ENCODE data around the gene CHST5. TPM values are rescaled to one million over a fixed set of nuclear protein-coding genes. Genes with fewer than 3 reads are reported as not detected.
A peak's percentile ranks its signal among the peaks of the same experiment; 100 is the strongest.
"Not testable (repeated sequence)": the region's sequence is repeated elsewhere in the genome, so short reads cannot be mapped to it uniquely, and the experiment has no call there.

The CHST5 gene
- total RNA-seq, 1 donor from 2014 or later: 0.05 TPM

DNA sequence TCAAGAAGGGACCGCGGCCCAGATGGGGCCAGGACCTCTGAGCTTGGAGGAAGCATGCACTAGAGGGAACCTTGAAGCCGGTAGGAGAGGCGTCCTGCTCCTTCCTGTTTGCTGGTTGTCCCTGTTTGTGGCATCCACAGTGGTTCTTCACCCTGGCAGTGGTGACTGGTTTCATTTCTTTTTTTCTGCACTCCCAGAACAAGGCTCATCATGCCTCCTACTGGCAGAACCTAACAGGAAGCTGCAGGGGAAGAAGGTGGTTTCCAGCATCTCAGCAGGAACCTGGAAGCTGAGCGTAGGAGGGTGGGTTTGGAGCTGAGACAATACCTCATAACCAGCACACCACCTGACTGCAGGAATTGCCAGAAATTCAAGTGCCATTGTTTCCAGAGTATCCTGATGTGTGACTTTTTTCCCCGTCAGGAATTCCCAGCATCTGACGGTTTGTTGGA, 14.3 kb upstream of the CHST5 start:
- peak; percentile 62 for DNase-seq (ENCODE audit: low read depth)

DNA sequence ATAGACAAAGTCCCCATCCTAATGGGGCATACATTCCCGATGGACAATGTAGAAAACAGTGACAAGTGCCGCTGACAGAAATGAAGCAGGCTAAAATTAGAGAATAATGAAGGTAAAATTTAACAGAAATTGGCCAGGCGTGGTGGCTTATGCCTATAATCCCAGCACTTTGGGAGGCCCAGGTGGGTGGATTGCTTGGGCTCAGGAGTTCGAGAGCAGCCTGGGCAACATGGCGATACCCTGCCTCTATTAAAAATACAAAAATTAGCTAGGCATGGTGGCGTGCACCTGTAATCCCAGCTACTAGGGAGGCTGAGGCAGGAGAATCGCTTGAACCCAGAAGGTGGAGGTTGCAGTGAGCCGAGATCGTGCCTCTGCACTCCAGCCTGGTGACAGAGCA, 12.5 kb upstream of the CHST5 start:
- not testable (repeated sequence) for DNase-seq (ENCODE audit: low read depth)

DNA sequence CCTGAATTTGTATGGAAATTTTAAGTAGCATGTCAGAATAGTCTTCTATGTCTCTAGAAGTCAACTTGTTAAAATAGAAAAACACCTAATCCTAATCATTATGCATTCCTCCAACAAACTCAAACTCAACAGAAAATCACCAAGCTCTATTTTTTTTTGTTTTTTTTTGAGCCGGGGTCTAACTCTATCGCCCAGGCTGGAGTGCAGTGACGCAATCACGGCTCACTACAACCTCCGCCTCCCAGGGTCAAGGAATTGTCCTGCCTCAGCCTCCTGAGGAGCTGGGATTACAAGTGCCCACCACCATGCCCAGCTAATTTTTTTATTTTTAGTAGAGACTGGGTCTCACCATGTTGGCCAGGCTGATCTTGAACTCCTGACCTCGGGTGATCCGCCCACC, 10.4 kb upstream of the CHST5 start:
- DNase-seq (ENCODE audit: low read depth): no peak

DNA sequence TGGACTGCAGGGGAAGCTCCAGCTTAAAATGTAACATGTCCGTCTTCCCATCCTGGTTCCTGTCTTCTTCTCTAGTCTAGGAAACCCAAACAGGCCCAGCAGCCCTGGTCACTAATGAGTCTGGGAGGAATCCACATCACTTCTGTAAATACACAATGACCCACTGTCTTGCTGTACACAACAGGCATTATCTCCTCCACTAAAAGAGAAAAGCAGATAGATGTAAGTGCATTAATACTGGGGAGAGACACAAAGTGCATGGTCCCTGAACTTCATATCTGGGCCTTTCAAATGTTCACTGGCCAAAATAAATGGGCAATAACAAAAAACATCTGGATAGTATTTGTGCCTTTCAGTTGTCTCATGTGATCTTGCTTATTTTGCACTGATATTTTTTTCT, 10.0 kb upstream of the CHST5 start:
- DNase-seq (ENCODE audit: low read depth): not testable (repeated sequence)

DNA sequence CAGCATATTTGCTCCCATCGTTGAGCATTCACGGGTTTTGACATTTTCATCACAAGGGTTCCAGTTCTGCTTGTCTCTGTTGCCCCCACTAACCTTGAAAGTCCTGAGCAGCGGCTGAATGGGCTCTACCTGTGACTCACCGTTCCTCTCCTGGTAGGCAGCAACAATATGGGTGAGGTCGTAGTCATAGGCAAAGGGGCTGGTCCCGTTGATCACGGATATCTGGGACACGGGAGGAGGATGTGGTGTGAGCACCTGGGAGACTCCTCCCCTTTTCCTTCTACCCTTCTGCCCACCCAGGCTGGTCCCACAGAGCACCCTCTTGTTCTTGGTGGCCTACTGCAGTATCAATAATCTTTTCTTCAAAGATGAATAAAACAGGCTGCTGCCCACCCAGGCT, 6.6 kb upstream of the CHST5 start:
- DNase-seq (ENCODE audit: low read depth): not testable (repeated sequence)

DNA sequence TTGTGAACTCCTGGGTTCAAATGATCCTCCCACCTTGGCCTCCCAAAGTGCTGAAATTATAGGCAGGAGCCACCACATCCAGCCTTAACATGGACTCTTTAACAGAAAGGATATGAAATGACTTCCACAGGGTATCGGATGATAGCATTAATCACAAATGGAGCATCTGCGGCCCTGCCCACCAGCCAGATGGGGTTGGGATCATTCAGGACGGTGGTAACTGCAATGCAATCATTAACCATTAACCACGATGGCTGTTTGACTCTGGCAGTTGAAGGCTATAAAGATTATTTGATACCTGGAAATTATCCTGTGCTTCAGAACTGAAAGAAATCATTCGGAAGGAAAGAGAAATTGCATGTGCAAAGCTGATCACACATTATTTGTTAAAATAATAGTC, 5.3 kb upstream of the CHST5 start:
- DNase-seq (ENCODE audit: low read depth): no peak

DNA sequence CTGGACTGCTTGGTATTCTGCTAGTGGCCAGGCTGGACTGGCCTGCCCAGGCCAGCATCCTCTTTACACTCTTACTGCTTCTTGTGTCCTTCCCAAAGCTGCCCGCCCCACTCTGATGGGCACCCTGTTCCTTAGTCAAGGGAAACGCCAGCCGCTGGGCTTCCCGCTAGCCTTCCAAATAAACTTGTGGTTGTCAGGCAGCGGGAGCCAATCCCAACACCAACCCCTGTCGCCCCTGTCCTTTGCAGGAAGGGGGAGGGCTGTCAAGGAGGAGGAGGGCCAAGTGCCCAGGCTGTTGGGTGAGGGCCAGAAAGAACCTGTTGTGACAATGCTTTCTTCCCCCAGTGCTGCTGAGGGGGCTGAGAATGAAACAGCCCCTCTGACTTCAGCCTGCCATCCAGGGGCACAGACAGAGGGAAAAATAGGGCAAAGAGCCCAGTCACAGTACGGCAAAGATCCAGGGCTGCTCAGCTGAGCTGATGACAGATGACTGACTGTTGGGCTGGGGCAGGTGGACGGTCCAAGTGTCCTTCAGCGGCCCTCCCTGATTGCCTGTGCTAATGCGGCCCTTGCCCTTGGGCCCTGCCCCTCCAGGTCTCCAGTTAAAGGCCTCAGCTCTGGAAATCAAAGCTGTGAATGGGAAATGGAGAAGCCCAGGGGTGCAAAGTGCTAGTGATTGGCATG, 3.1 kb upstream of the CHST5 start:
- DNase-seq (ENCODE audit: low read depth): not testable (repeated sequence)

DNA sequence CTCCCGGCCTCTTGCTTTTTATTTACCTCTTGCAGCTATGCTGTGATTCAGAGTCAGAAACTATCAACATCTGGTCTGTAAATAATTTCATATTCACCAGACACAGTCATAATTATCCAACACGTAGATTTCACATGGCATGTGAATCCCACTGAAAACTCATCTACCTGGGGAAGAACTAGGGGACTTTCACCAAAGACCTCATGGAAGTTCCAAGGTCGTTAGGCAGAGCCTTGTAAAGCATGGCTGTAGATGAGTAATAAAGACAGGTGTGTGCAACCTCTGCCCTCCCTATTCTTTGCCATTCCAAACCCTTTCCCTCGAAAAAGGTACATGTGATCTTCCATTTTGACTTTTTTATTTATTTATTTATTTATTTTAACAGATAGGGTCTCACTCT, 1.9 kb upstream of the CHST5 start:
- DNase-seq (ENCODE audit: low read depth): no peak

DNA sequence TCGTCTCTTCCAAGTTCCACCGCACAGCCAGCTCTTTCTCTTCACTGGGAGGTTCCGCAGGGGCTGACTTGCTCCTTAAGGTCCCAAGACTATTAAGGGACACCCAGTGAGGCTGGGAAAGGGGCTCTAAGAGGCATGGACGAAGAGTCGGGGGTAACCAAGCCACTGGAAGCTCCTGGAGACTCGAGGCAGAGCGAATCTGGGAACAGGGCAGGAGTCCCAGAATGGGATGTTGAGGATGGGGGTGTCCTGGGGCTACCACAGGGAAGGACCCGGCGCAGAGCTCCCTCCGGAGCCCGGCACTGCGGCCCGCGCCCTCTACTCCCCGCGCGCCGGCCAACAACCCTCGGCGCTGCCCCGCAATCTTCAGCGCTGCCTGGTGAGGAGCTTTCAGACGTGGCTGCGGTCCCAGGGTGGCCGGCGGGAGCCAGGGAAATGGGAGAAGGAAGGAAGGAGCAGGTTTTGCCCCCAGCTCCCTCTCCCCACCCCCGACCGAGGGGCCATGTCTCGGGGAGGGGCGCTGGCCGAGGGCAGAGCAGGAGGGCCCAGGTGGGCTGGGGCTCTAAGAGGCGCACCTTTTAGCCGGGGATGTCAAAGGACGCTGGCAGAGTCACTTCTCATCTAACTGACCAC, 581 bp downstream of the CHST5 start:
- DNase-seq (ENCODE audit: low read depth): no peak

DNA sequence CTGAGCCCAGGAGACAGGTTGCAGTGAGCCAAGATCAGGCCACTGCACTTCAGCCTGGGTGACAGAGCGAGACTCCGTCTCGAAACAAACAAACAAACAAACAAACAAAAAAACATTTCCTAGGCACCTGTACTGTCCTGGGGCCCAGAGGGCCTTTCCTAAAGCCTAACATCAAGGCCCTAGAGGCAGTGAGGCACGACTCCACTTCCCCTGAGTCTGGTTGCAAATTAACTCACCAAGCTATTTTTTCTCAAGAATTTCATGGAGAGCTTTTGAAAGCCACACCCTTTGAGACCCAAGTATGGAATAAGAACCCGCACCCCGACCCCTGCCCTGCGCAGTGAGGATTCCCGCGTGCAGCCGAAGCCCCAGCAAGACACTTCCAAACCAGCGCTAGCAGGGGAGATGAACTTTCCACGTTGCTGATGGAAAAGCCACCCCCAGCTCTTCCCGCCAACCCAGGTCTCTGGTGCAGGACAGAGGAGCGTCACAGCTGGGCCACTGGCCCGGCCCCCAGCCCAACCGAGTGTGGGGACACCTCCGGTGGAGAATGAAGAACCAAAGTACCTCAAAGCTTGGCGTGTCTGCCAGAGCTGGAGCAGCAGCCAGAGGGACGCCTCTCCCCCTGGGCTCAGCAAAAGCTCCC, 1.2 kb downstream of the CHST5 start:
- peak; percentile 35 for DNase-seq (ENCODE audit: low read depth)

DNA sequence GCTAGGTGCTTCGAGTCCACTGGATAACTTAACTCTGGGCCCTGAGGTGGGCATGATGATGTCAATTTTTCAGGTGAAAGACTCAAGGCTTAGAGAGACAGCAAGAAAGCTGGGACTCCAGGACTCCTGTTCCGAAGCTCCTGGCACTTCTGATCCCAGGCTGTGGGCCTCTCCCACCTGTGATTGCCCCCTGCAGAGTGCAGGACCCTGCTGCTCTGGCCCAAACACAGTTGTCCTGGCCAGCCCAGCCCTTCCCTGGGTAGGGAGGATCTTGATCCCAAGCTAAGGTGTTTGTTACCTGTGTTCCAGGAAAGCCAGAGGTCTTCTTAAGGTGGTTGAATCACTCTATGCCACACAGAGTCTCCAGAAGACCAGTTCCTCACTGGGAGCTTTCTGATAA, 3.1 kb downstream of the CHST5 start:
- no peak for DNase-seq (ENCODE audit: low read depth)

DNA sequence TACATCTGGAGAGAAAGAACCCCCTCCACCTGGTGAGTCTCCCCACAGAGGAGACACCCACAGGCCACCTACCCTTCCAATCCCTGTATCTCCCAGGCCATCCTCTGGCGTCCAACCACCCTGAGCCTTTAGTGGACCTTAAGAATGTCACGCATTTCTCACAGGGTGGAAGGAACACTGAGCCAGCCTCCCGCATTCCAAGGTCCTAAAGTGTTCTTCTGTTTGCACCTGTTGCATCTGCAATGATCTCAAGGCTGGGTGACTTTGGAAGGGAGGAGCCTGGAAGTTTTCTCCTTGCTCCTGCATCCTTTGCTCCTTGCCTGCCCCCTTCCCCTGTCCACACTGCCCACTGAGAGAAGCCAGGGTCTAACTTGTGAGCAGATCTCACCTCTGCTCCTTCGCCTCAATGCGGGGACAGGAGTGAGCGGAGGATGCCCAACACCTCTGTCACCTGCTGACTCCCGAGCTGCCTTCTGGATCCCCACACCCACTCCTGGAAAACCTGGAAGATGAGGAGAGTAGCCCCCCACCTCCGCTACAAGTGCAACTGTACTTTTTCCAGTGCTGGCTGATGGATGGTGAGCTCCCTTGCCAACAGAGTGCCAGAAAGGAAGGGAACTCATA, 3.7 kb downstream of the CHST5 start:
- DNase-seq (ENCODE audit: low read depth): no peak

DNA sequence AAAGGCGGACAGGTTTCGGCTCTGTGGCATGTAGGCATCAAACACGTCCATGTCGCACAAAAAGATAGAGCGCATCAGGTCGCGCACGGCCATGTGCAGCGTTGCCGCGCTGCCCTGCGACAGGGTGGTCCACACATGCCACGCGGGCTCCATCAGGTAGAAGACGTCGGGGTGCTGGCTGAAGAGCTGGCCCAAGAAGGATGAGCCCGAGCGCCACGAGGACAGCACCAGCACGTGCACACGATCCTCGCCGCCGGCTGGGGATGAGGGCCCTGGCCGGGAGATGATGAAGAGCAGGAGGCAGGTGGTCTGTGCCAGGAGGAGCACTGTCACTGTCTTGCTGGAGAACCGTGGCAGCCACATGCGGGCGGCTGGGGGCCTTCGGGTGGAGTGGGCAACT, 5.9 kb downstream of the CHST5 start:
- DNase-seq (ENCODE audit: low read depth): no peak

DNA sequence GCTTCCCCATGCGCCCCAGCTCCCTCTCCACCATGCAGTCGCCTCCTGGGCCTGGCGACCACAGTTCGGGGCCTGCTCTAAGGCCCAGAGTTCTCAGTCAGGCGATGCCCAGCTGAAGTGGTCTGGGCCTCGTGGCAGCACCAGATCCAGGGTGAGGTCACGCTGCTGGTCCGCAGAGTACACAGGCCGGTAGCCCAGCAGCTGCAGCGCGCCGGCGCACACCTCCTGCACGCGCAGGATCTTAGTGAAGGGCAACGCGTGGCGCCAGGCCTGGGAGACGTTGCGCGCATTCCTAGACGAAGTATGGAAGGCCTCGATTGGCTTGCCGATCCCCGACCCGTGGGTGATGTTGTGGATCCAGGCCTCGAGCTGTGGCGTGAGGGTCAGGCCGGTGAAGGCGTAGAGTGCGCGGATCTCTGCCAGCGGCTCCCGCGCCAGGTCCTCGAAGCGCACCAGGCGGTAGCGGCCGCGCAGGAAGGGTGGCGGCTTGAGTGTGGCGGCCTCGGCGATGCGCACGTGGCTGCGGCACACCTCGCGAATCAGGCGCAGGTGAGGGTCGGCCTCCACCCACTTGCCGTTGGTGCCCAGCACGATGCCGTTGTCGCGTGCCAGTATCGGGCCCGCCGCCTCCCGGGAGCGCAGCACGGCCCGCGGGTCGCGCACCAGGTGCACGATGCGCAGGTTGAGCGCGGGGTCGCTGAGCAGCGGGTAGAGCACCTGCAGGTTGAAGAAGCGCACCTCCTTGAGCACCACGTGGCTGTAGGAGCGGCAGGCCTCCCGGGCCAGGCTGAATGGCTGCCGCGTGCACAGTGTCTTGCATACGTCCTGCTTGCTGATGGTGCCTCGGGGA, 6.6 kb downstream of the CHST5 start:
- no peak for DNase-seq (ENCODE audit: low read depth)

DNA sequence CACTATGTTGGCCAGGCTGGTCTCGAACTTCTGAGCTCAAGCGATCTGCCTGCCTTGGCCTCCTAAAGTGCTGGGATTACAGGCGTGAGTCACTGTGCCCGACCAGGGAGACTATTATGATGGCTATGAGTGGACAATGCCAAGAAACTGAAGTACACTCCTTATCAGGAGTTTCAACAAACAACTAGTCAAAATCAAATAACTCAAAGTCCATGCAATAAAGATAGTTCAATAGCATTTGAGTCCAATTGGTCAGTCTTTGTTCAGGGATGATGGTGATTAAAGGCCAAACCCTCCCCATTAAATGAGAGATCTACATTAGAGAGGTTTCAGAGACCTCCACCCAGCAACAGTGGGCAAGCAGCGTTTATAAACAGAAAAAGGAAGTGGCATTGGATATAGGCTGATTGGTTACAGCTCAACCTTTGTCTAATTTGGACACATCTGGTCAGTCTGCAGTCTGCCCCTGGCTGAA, 8.0 kb downstream of the CHST5 start:
- DNase-seq (ENCODE audit: low read depth): no peak

DNA sequence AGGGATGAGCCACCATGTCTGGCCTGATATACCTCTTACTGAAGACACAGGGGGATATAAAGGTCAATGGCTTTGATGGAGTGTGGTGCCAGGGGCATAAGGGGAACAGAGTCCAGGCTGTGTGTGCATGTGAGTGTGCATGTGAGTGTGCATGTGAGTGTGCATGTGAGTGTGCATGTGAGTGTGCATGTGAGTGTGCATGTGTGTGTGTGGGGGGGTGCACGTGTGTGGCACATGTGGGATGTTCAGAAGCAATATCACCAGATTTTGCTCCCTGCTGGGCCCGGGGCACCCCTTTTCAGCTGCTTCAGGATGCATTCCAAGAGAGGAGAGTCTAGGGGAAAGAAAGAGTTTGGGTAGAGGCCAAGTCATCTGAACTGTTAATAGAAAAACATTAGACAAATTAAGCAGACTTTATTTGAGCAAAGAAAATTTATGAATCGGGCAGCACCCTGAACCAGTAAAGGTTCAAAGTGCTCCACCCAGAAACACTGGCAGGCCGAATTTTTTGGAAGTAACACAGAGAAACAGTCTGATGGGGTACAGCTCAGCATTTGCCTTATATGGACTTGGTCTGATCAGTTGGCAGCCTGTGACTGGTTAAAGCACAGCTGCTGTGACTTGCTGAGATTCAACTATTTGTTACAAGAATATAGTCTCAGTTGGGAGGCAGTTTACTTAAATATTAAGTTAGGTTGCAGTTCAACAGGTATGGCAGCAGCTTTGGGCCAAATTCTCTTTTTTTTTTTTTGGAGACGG, 9.7 kb downstream of the CHST5 start:
- no peak for DNase-seq (ENCODE audit: low read depth)

DNA sequence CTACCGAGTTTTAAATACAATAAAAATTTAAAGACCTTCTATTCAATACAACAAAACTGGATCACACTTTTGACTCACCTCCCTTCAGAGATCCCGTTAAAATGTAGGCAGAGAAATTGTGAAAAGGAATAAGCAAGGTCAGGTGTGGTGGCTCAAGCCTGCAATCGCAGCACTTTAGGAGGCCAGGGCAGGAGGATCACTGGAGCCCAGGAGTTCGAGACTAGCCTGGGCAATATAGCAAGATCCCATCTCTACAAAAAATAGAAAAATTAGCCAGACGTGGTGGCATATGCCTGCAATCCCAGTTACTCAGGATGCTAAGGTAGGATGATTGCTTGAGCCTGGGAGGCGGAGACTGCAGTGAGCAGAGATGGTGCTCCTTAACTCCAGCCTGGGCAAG, 16.7 kb downstream of the CHST5 start:
- DNase-seq (ENCODE audit: low read depth): no peak

DNA sequence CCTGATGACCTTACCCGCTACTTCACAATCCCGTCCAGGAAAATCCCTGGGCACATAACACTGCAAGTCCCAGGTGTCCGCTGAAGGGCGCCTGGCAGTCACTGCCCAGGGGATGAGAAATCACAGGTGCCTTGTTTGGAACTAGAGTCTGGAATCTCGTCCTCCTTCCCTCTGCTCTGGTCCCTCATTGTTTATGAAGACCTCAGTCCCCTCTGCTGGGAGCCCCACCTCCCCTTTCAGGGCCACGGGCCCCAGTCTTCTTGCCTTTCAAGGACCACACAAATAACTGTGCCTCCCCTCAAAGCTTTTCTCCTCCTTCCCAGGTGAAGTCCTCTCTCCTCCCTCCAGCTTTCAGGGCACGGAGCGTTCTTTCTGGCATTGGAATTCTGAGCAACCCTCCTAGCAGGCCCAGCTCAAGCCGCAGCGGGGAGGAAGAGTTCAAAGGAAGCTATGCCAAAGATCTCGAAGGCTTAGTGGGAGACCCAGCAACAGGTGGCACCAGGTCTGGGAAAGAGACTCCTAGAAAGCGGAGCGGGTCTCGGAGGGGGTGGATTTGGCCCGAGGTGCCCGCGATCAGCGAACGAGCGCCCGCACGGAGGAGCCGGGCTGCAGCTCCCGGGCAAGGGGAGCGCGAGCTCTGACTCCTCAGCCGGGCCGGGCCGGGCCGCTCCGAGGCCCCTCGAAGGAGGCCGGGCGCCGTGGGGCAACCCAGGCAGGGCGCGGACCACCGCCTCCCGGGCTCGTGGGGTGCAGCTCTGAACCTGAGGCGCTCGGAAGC, 19.5 kb downstream of the CHST5 start:
- DNase-seq (ENCODE audit: low read depth): not testable (repeated sequence)

DNA sequence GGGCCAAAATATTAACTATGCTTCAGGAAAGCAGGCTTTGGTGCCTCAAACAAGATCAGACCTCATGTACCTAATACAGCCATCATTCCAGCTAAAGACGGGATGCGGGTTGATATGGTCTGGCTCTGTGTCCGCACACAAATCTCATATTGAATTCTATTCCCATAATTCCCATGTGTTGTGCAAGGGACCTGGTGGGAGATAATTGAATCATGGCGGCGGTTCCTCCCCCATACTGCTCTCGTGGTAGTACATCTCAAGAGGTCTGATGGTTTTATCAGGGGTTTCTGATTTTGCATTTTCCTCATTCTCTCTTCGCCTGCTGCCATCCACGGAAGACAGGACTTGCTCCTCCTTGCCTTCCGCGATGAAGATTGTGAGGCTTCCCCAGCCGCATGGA, 21.6 kb downstream of the CHST5 start:
- DNase-seq (ENCODE audit: low read depth): no peak

DNA sequence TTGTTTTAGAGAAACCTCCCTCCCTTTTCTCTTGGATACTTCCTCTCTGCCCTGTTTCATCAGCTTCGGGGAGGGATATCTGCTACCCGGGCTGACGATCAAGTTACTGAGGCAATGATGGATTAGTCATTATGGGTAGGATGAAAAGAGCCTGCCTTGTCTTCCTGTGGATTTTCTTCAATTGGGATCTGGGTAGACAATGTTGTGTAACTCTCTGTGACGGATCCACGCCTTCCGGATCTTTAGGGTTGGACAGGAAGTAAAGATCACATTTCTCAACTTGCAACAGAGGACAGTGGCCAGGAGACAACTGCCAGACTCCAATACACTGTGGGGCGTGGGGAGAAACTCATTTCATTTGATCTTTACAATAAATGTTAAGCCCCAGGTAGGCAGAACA, 29.3 kb downstream of the CHST5 start:
- peak; percentile 92 for DNase-seq (ENCODE audit: low read depth)
